Measurements from ENCODE around the gene SUN5.

Gene SUN5

DNA sequence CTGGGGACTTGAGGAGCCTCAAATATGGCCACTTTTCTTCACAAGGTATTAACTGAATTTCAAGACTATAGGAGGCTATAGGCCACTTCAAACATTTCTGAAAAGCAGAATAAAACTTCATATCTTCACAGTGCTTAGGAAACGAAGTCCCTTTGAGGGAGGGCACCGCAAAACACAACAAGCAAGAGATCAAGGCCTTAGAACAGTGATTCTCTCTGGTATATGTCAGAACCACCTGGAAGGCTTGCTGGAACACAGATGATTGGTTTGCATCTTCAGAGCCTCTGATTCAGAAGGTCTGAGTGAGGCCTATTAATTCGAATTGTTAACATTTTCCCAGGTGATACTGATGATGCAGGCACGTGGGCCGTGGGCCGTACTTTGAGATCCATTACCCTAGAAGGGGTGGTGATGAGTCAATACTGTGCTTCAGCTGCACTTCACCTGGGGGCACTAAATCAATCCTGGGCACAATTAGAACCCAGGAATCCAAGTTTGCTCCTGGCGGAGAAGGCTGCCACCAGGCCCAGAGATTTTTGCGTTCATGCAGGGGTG, 10.7 kb downstream of the SUN5 start:
- no peak for DNase-seq (ENCODE audit: low spot score)

DNA sequence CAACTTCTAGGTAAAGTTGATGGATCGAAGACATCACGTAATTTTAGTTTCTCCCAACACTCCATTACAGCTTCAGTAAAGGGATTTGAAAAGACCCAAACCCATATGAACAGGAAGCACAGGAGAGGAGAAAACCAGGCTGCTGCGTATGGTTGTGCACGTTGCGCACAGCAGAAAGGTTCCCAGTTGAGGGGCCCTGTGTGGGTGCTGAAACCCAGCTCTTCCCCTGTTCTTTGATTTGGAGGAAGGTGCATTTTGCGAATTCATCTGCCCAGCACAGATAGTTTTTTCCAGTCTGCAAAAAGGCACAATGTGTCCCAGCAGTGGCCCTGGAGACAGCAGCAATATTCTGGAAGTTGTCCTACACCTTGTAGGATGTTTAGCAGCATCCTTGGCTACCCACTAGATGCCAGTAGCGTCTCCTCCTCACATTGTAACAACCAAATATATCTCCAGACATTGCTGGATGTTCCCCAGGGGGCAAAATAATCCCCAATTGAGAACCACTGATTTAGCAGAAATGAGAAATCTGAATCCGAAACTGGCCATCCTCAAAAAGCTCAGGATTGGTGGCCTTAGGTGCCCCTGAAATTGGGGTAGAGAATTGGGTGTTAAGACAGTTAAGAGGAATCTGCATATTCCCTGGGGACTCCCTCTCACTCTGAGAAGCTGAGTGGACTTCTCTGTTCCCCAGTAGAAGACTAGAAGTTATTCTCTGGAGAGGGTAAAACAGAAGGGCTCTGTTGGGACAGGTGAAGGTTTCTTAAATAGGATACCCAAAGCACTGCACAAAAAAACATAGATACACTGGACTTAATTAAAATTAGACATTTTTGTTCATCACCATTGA, 12.2 kb downstream of the SUN5 start:
- no peak for DNase-seq (ENCODE audit: low spot score)

DNA sequence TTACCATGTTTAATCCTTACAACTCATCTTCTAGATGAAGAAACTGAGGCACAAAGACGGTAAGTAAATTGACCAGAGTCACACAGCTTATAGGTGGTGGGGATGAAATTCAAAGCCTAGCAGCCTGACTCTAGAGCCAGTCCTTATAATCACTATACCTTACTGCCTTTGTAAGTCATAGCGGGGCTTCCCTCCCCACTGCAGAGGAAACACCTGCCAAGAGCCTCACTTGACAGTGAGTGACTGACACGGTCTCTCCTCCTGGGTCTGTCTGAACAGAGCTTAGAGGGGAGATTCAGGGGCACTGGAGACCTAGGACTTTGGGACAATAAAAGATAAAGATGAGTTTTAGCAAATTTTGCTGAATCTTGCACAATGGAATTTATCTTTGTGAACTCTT, 12.8 kb downstream of the SUN5 start:
- no peak for DNase-seq (ENCODE audit: low spot score)

DNA sequence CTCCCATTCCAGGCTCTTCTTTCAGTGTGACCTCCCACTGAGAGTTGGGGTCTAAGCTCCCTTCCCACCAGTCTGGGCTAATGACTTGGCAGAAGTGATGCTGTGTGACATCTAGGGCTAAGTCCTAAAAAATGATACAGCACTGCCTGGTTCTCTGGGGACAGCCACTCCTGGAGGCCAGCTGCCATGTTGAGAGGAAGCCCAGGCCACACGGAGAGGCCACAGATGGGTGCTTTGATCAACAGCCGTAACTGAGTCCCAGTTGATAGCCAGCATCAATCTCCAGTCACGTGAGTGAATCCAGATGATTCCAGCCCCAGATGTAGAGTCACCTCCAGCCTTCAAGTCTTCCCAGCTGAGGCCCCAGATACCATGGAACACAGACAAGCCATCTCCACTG, 13.8 kb downstream of the SUN5 start:
- DNase-seq (ENCODE audit: low spot score) = no peak

DNA sequence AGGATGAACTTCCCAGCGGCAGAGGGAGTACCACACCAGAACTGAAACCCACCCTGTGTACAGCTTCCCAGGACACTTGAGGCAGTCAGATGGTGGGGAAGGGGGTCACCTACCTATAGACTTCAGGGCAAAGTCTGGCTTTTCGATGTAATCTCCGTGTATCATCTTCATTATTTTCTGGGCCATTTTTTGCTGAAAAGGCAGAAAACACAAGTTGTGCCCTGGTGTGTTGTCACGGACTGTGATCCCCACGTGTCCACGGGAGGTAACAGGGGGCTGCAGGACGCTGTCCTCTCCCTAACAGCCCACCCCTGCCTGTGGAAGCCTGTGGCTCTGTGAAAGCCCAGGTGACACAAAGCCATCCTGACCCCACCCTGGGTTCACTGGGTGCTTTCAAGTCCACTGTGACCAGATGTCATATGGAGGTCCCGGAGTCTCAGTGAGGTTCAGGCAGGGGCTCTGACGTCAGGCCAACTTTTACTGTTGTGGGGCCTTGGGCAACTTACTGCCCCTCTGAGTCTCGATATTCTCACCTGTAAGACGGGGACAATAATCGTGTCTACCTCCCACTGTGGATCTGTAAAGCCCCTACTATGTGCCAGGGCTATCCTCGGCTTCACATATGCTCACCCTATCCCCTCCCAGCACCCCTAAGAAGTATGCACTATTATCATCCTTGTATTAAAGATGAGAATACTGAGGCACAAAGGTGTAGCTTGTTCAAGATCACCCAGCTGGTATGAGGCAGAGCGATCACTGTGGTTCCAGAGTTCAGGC, 14.5 kb downstream of the SUN5 start:
- no peak for DNase-seq (ENCODE audit: low spot score)

DNA sequence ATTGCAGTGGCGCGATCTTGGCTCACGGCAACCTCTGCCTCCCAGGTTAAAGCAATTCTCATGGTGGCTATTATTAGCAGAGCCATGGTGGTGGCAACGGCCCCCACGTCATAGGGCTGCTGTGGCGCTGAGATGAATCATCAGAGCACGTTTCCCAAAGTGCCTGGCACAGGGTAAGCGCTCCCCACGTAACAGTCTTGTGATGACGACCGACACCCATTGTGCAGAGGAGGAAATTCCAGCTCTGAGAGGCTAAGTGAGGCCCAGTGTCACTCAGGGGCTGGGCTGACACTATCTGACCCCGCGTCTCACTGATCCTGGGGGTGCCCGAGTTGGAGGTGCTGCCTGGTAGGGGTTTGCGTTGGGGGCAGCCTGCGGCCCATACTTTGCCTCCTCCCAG, 16.2 kb downstream of the SUN5 start:
- no peak for DNase-seq (ENCODE audit: low spot score)

DNA sequence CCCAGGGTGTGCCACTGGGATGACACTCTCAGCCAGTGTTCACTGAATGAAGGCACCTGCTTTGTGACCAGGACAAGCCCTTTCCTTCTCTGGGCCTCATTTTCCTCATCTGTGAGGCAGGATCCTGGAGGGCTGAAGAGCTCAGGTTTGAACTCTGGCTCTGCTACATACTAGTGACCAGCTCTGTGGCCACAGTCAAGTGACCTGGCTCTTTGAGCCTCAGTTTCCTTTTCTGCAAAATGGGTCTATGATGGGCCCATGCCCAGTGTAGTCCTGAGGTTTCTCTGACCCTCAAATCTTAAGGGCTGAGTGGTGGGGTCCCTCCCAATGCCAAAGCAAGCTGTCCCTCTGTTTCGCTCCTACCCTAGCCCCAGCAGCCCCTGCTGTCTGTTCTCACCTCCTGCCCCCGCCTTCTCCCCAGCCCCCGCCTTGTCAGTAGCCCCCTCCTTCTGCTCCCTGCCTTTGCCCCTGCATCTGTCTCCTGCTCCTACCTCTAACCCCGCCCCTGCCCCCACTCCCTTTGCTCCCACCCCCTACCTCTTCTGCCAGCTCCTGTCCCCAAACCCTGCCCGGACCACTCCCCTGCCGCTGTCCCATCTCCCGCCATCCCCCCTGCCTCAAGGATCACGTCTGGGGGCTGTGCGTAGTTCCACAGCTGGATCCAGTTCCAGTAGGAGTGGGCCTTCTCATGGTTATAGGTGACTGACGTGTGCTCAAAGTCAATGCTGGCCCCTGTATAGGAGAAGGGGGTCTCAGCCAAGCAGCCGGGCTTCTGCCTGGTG, 17.0 kb downstream of the SUN5 start:
- no peak for DNase-seq (ENCODE audit: low spot score)

DNA sequence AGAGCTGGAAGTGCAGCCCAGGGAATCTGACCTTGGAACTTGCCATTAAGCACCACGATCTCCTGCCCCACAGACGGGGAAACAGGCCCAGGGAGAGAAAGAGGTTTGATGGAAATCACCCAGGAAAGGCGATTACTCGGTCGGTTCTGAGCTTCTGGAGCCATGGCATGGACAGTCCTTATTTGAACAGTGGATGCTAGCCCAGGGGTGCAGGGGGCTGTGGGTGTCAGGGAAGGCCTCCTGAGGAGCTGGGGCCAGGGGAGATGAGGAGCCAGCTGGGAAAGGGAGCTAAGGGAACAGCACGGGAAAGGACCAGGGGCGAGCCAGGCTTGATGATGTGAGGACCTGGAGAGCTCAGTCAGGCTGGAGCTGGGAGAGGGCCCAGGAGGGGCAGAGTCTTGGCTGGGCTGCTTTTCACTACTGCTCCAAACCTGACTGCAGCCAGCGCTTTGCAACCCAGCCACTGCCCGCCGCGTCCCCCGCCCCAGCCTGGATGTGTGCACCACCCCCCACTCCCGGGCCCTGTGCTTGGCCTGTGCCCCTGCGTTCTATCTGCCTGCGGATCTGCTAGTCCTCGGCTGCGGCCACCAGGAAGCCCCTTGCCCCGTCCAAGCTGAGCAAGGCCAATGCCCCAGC, 17.8 kb downstream of the SUN5 start:
- no peak for DNase-seq (ENCODE audit: low spot score)

DNA sequence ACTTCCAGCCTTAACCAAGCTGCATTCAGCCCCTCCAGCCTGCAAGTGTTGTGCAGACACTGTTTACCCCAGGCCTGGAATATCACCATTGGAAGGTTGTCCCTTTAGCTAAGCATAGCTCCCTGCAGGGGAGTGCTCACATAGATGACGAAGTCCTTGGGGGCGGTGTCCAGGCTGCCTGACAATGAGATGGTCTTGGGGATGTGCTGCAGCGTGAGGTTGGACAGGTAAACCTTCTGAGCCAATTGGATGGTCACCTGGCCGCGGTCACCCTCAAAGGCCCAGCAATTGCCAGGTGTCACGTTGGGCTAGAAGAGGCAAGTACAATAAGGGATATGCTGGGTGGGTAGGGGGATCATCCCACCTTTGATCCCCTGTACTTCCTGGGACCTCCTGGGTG, 18.6 kb downstream of the SUN5 start:
- no peak for DNase-seq (ENCODE audit: low spot score)

DNA sequence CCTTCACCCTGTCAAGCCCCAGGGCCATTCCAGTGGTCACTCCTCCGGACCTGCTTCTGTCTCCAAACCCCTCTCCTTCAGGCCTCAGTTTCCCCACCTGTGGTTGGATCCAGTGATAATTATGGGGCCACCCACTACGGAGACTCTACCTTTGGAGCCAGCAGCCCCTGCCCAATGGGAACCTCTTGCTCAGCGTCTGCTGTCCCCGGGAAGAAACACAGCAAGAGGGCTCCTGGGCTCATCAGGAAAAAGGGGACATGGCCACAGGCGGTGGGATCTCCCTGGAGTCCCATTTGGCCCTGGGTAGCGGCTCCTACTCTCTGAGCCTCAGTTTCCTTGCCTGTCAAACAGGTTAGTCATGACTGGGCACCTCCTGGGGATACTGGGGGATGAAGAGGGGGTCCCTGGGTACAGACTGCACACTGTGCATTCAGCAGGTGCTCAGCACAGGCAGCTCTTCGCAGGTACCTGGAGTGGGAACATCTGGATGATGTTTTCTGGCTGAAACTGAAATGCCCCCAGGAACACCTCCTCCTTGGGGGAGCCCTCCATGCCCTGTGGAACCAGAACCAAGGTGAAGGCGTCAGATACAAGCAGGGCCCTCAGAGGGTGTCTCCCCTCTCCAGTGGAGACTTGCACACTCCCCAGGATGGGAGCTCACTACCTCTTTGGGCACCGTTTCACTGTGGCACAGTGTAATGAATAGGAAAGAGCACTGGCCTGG, 19.4 kb downstream of the SUN5 start:
- DNase-seq (ENCODE audit: low spot score) = no peak

DNA sequence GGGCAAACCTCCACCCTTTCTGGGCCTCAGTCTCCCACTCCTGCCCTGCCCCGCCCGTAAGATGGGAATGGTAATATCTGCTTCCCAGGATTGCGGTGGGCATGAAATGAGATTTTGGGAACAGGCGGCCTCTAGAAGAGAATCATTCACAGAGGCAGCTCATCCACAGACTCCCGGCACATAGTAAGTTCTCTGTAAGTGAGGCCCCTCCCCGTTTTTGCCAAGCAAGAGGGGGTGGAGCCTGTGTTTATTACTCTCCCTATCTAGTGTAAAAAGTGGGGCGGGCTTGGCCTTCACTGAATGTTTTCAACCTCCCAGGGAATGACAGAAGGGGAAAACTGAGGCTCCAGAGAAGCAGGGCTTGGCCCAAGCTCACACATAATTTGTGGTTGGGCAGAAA, 20.0 kb downstream of the SUN5 start:
- DNase-seq (ENCODE audit: low spot score) = no peak

DNA sequence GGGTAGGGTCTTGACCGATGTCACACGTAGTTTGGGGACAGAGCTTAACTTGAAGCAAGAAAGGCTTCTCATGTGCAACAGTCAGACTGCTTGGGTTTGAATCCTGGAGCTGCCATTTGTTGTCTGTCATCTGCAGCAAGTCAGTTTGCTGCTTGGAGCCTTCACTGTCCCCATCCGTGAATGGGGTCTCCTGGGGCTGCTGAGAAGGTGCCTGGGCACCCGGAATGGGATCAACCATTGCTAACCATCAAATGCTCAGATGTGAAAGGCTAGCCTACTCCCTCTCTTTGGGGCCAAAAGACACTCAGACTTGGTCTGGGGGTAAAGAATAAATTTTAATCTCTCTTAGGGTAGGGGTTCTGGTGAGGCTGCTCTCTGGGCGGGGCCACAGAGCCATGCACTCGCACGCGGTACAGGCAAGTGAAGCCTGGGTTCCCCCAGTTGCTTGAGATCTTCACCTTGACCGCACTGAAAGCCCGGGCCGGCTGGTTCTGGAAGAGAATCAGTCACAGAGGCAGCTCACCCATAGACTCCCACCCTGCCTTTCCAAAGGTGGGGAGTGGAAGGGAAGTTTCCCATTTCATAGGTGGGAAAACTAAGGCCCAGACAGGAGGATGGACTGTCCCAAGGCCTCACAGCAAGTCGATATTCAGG, 20.6 kb downstream of the SUN5 start:
- DNase-seq (ENCODE audit: low spot score) = no peak

DNA sequence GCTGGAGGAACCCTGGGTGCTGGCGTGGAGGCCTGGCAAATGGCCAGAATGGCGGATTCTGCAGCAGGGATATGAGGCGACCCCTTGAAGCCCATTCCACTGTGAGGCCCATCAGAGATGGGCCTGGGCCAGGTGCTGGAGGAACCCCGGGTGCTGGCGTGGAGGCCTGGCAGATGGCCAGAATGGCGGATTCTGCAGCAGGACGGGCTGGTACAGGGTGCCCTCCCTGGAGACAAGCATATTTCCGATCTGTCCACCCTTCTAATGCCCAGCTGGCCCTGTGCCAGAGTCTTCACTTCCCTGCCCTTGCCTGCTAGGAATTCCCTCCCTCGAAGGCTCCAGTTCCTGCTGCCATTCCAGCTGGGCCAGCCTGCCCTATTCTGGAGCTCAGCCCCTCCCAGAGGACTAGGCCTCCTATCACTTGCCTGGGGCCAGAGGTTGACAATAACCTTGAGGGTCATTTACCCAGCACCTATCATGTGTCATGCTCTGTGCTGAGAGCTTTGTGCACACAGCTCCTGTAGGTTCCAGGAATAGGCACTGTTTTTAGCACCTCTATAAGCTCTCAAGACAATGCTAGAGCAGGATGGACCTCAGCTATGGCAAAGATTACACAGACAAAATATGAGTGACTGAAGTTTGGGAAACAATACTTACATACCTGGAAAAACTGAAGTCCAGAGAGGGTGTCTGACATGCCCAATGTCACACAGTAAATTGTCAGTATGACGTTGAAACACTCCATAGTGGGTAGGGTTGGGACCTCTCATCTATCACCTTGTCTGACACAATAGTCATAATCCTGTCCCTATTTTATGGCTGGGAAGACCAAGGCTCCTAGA, 21.4 kb downstream of the SUN5 start:
- DNase-seq (ENCODE audit: low spot score) = no peak

DNA sequence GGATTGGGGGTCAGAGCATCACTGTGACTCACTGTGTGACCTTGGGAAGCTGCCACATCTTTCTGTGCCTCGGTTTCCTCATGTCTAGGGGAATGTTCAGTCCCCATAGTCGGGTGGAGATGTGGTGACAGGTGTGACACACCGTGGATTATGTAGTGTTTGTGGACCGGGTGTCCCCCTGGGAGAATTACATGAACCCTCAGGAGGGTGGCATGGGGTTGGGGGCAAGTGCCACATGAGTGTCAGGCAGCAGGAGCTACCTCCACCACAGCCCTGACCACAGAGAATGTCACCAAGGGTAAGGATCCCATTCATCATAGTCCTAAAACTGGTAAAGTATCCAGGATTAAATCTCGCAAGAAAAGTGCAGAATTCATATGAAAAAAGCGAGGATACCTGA, 23.2 kb downstream of the SUN5 start:
- DNase-seq (ENCODE audit: low spot score) = no peak

DNA sequence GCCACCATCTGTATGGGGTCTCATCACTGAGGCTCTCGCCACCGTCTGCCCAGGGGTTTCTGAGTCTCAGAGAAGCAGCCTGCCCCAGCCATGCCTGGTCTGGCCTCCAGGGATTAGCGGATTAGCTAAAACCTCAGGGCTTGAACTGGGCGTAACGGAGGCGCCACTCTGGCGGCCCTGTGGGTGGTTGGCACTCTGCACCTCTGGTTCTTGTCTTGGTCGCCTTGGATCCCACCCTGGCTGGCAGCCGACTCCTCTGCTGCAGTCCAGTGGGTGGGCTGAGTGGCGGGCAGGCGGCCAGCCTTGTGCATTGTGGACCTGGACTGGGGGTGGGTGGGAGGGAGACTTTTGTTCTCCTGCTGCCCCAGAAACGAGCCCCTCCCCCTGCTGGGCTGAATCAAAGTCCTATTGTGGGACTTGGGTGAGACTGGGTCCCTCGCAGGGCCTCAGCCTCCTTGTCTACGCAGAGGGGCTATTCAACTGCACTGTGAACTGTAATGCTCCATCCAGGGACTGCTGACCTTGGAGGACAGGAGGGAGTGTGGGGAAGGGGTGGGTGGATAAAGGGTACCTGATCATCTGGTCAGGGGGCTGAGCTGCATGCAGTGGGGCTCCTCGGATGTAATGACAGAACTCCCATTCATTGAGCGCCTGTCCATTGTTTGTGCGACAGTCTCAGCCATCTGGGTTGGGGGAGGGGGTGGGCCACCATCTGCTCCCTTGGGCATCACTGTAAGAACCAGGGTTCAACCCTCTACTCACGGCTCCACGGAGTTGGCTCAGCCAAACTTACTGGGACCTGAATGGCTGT, 23.9 kb downstream of the SUN5 start:
- DNase-seq (ENCODE audit: low spot score) = no peak

DNA sequence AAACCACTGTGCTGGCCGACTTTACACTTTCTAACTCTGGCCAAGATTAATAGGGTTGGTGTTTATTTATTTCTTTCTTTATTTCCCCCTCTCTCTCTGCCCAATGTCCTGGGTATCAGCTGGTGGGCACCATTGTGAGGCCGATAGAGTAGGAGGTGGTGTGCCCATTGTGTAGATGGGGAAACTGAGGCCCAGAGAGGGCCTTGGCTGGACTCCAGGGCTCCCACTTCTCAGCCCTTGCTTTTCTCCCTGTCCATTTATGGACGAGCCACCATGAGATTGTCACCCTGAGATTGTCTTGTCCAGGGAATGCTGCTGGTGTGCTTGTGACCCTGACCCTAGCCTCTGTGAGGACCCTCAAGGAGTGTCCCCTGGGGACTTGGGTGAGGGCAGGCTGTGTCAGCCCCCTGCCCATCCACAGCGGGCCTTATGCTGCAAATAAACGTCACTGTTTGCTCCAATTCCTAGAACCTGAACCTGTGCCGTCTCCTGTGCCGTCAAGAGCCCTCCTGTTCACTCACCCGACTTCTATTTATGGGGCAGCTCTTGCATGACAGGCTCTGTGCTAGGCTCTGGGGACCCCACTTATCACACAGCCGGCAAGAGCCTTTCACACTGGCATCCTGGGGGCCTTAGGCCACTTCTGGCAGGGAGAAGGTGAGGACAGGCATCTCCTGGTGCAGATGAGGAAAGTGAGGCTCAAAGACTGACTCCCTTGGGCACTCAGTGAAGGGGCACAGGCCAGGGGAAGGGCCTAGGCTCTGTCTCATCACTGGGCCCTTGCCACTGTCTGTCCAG, 24.8 kb downstream of the SUN5 start:
- DNase-seq (ENCODE audit: low spot score) = no peak

DNA sequence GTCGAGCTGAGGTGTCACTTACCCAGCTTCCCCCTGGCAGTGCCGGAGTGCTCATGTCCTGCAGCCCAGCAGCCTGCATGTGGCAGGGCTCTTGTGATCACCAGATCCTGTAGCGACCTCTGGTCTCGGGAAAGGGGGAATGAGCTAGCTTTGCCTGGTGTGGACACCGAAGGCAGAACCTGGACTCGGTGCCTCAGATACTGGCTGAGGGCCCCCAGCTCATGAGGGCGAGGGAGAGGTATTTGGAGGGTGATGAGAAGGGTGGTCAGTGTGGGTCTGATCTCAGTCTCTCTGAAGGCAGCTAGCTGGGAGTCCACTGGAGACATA, 26.3 kb downstream of the SUN5 start:
- no peak for DNase-seq (ENCODE audit: low spot score)

DNA sequence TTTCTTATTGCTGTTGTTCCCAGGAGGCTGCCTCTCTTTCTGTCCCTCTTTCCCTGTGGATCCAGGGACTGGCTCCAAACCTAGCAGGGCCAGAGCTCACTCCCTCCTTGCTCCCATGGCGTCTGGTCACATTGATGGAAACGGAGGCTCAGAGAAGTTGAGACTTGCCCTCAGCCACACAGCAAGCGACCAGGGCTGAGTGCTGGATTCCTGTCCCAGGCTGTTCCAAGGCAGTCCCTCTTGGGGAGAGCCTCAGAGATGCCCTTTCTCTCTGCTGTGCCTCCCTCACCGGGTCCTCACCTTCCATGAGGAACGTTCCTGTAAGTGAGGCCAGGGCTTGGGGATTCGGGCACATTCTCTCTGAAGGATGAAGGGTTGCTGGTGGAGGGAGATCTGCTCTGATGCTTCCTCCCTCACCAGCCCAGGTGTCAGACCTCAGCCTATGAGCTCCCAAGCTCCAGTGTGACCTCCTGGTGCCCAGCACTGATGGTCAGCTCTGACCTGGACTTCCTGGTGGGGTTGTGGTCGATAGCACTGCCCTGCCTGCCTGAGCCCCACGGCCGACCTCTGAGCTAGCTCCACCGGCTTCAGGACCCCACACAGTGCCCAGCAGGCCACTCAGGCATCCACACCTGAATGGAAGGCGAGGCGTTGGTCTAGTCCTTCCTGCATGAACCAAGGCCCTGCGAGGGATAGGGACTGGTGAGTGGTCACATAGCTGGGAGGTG, 26.8 kb downstream of the SUN5 start:
- no peak for DNase-seq (ENCODE audit: low spot score)
